Prostate gland (tissue), 2 donors: Measurements from ENCODE around the gene CRTC2. TPM values are rescaled to one million over a fixed set of nuclear protein-coding genes. Genes with fewer than 3 reads are reported as not detected.

Source experiments
- DNase-seq: peaks from one replicate; pipeline ENCODE4 v3.0.0-alpha.2; 2019; ENCODE audit warnings: low spot score
- H3K27ac ChIP-seq, 2 donors: fragments of 200-600 bp; sonication (generic); 2 replicates each; pipeline ENCODE4 v1.5.1; 2017 to 2019
- H3K27me3 ChIP-seq: fragments of 200-600 bp; sonication (generic); replicated peaks from 2 replicates; pipeline ENCODE4 v1.5.1; 2019; ENCODE audit not compliant: insufficient read depth
- H3K36me3 ChIP-seq, 2 donors: fragments of 200-600 bp; sonication (generic); 1 replicate in 1 of 2; 2 replicates in 1 of 2; pipeline versions ENCODE4 v1.5.1 to v1.8.1; 2017 to 2019
- H3K4me1 ChIP-seq: fragments of 200-600 bp; sonication (generic); replicated peaks from 2 replicates; pipeline ENCODE4 v1.5.1; 2019
- H3K4me3 ChIP-seq, 2 donors: fragments of 200-600 bp; sonication (generic); 2 replicates each; pipeline ENCODE4 v1.5.1; 2017 to 2019
- H3K9me3 ChIP-seq: fragments of 200-600 bp; sonication (generic); 2 replicates; pipeline ENCODE4 v1.5.1; 2017
- CTCF ChIP-seq, 4 experiments: fragments of 200-600 bp in 2 of 4; fragments of 450-650 bp in 2 of 4; sonication (generic) in 2 of 4; IDR thresholded peaks; 1 replicate in 3 of 4; 2 replicates in 1 of 4; pipeline ENCODE4 v1.5.1; 2016 to 2019; ENCODE audit warnings: antibody characterized with exemption in 4 of 4, mild to moderate bottlenecking in 2 of 4, moderate library complexity in 2 of 4
- POLR2A ChIP-seq: fragments of 450-650 bp; IDR thresholded peaks from one replicate; pipeline ENCODE4 v1.6.1; 2016; ENCODE audit warnings: antibody characterized with exemption, mild to moderate bottlenecking
- POLR2AphosphoS5 ChIP-seq: sonication (generic); formaldehyde crosslinking; IDR thresholded peaks from one replicate; pipeline ENCODE4 v1.6.1; 2017; ENCODE audit warnings: antibody characterized with exemption
- WGBS: methylation state at CpG from one replicate; pipeline ENCODE4 v1.1.5; 2018; 5-methylcytosine and 5-hydroxymethylcytosine counted together
- intact Hi-C: fragments of 100-400 bp; cut with DNase I; formaldehyde crosslinking; loops from one replicate; pipeline ENCODE4 v1.14.2; 2022
- total RNA-seq, 2 donors: library from RNA; depleted of rRNA; stranded (reverse); fragments of >200 nt; gene quantifications; one replicate each; pipeline ENCODE4 v1.1.0, GENCODE V29; 2016

Gene CRTC2
- total RNA-seq, 2 donors from 2014 or later: 18.5 to 30.2 TPM

- H3K27me3 ChIP-seq: no peaks in the 10 kb centered on the region
- intact Hi-C loops: no loop called here
- no peak for TF ChIP-seq POLR2AphosphoS5
- no peak for TF ChIP-seq CTCF (IDR thresholded peaks at IDR 0.05)
- no peak for TF ChIP-seq POLR2A
- no peak overlapping the region for H3K4me3 ChIP-seq
- H3K27ac ChIP-seq: no peak overlapping the region
- peaks cover 14 to 40% of the 10 kb centered on the region in 2 donors for H3K36me3 ChIP-seq
- WGBS: 94% methylated on average over 11 of the region's 11 CpGs
- no peak for DNase-seq
- H3K9me3 ChIP-seq: no peaks in the 10 kb centered on the region
- no peaks in the 10 kb centered on the region for H3K4me1 ChIP-seq
Observed at GRCh38 chr1:153933955-153934354, 24.5 kb downstream of the CRTC2 start.

GRCh38 chr1:153933430-153933829, 25.0 kb downstream of the CRTC2 start:
- Histone ChIP-seq H3K9me3 (no peaks in the 10 kb centered on the region), H3K27me3 (no peaks in the 10 kb centered on the region), H3K27ac (no peak overlapping the region), H3K4me1 (no peaks in the 10 kb centered on the region), H3K36me3 (peaks cover 14 to 40% of the 10 kb centered on the region in 2 donors), H3K4me3 (no peak overlapping the region)
- DNase-seq: no peak
- 93% methylated on average over 14 of the region's 14 CpGs for WGBS
- intact Hi-C loops: no loop called here
- TF ChIP-seq CTCF (IDR thresholded peaks at IDR 0.05) (no peak), POLR2AphosphoS5 (no peak)

- Histone ChIP-seq H3K9me3 (no peaks in the 10 kb centered on the region), H3K27me3 (no peaks in the 10 kb centered on the region), H3K4me3 (no peak overlapping the region), H3K36me3 (peaks cover 14 to 34% of the 10 kb centered on the region in 2 donors), H3K4me1 (no peaks in the 10 kb centered on the region), H3K27ac (no peak overlapping the region)
- TF ChIP-seq POLR2A (no peak), CTCF (IDR thresholded peaks at IDR 0.05) (no peak), POLR2AphosphoS5 (no peak)
- DNase-seq: no peak
- WGBS: 90% methylated on average over 18 of the region's 18 CpGs
- intact Hi-C loops: no loop called here
Observed at GRCh38 chr1:153932156-153933131, 26.0 kb downstream of the CRTC2 start.

GRCh38 chr1:153929981-153930948, 28.1 kb downstream of the CRTC2 start:
- no peak overlapping the region for H3K4me3 ChIP-seq
- H3K27ac ChIP-seq: no peak overlapping the region
- H3K4me1 ChIP-seq: no peaks in the 10 kb centered on the region
- H3K9me3 ChIP-seq: no peaks in the 10 kb centered on the region
- no peak for TF ChIP-seq POLR2AphosphoS5
- no peak for TF ChIP-seq POLR2A
- no peak for TF ChIP-seq CTCF (IDR thresholded peaks at IDR 0.05)
- whole genome bisulfite sequencing: 81% methylated on average over 14 of the region's 14 CpGs
- intact Hi-C loops: no loop called here
- no peaks in the 10 kb centered on the region for H3K27me3 ChIP-seq
- peaks cover 11 to 19% of the 10 kb centered on the region in 2 donors for H3K36me3 ChIP-seq
- DNase-seq: no peak
